Measurements from ENCODE around the gene POLDIP2. TPM values are rescaled to one million over a fixed set of nuclear protein-coding genes. Genes with fewer than 3 reads are reported as not detected.

The POLDIP2 gene
- total and polyA plus RNA-seq, 10 donors: 27.8 to 62.6 (median 47.6) TPM

DNA sequence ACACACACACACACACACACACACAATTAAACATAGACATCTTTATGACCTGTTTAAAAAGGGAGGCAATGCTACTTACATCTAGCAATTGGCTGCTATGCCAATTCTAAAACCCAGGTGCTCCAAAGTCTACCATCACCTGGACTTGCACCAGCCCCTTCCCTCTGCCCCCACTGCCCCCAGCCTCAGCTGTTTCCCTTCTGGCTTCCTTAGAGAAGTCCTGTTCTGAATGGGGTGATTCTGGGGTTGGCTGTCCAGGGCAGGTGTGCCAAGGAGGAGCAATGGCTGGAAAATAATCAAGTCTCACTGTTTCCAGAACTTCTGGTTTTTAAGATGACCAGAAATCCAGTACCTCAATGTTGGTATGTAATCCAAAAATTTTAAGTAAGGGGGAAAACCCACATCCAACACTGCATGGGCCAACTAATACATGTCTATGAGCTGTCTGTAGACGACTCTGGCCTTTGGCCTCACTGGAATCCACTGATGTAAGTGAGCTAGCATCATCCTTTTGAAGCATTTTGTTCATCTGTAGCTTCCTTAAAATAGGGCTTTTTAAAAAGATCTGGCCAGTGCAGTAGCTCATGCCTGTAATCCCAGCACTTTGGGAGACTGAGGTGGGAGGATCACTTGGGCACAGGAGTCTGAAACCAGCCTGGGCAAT is 24.1 kb downstream of the POLDIP2 start:
- DNase-seq: no peak
- Histone ChIP-seq H3K27me3 (replicated peaks in 1 of 7) (no peaks in the 10 kb centered on the region), H3K27ac (peak overlapping the region in 4 of 8 donors; percentile 95 to 97 (median 96)), H3K36me3 (peaks cover 4 to 45% (median 37%) of the 10 kb centered on the region in 6 donors), H3K4me3 (peak overlapping the region in 1 of 8 donors; percentile 83), H3K4me1 (peaks cover 20 to 60% (median 46%) of the 10 kb centered on the region in 6 donors), H3K9me3 (no peaks in the 10 kb centered on the region)
- intact Hi-C loops (cut with DNase I; ENCODE audit: low total_unique reads): no loop called here
- 68 to 89% (median 75%) methylated on average over 1 of the region's 1 CpG for WGBS, 5 donors
- TF ChIP-seq POLR2A (IDR thresholded peaks at IDR 0.05): no peak

DNA sequence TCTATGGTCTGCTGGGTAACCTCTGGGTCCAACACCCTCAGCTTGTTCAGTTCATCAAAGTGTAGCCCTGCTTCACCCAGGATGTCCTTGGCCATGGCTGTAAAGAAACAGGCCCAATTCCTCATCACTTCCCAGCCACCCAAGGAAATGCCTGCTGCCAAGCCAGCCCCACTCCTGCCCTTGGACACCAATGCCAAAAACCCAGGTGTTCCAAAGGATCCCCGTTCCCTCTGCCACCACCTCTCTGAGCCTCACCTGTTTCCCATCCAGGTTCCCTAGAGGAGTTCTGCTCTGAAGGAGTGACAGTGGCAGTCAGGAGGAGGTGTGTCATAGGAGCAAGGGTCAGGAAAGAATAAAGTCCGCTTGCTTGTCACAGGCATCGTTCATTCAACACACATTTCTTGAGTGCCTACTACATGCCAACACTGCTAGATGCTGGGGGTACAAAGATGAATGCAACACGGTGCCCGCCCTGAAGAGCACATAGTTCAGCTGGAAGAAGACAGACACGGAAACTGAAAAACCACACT is 25.4 kb downstream of the POLDIP2 start:
- no peaks in the 10 kb centered on the region for H3K9me3 ChIP-seq
- no peaks in the 10 kb centered on the region for H3K27me3 ChIP-seq (replicated peaks in 1 of 7)
- intact Hi-C loops (cut with DNase I; ENCODE audit: low total_unique reads): no loop called here
- no peak overlapping the region for H3K4me3 ChIP-seq
- no peak overlapping the region for H3K27ac ChIP-seq
- peaks cover 4 to 56% (median 44%) of the 10 kb centered on the region in 6 donors for H3K36me3 ChIP-seq
- peaks cover 20 to 47% (median 35%) of the 10 kb centered on the region in 6 donors for H3K4me1 ChIP-seq
- TF ChIP-seq POLR2A (IDR thresholded peaks at IDR 0.05) (no peak), POLR2AphosphoS5 (IDR thresholded peaks at IDR 0.05) (no peak)
- TF ChIP-seq, protein P1, sequence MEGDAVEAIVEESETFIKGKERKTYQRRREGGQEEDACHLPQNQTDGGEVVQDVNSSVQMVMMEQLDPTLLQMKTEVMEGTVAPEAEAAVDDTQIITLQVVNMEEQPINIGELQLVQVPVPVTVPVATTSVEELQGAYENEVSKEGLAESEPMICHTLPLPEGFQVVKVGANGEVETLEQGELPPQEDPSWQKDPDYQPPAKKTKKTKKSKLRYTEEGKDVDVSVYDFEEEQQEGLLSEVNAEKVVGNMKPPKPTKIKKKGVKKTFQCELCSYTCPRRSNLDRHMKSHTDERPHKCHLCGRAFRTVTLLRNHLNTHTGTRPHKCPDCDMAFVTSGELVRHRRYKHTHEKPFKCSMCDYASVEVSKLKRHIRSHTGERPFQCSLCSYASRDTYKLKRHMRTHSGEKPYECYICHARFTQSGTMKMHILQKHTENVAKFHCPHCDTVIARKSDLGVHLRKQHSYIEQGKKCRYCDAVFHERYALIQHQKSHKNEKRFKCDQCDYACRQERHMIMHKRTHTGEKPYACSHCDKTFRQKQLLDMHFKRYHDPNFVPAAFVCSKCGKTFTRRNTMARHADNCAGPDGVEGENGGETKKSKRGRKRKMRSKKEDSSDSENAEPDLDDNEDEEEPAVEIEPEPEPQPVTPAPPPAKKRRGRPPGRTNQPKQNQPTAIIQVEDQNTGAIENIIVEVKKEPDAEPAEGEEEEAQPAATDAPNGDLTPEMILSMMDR (IDR thresholded peaks at IDR 0.05 in 8 of 11, conservative IDR thresholded peaks at IDR 0.05 in 3 of 11): no peak
- DNase-seq: no peak
- 91 to 95% (median 93%) methylated on average over 6 of the region's 6 CpGs for WGBS, 5 donors

DNA sequence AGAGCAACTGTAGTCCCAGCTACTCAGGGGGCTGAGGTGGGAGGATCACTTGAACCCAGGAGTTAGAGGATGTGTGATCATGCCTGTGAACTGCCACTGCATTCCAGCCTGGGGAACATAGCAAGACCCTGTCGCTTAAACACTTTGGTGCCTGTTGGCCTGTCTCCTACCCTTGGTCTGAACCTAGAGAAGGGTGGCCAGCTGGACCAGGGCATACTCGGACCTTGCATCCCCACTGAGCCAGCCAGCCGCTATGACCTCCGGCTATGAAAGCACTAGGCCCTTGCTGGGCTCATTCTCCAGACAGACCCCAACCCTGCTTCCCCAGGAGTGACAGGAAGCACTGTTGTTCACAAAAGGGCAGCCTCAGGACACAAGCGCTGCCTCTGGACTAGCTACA is 26.7 kb downstream of the POLDIP2 start:
- no peaks in the 10 kb centered on the region for H3K27me3 ChIP-seq (replicated peaks in 1 of 7)
- no peak overlapping the region for H3K4me3 ChIP-seq
- H3K36me3 ChIP-seq: peaks cover 4 to 65% (median 48%) of the 10 kb centered on the region in 6 donors
- no peak for DNase-seq
- 91 to 99% (median 95%) methylated on average over 5 of the region's 5 CpGs for WGBS, 5 donors
- intact Hi-C loops (cut with DNase I; ENCODE audit: low total_unique reads): no loop called here
- H3K4me1 ChIP-seq: peaks cover 15 to 35% (median 23%) of the 10 kb centered on the region in 6 donors
- H3K9me3 ChIP-seq: no peaks in the 10 kb centered on the region
- TF ChIP-seq POLR2A (IDR thresholded peaks at IDR 0.05): no peak
- TF ChIP-seq, protein P1 (IDR thresholded peaks at IDR 0.05 in 8 of 11, conservative IDR thresholded peaks at IDR 0.05 in 3 of 11): no peak
- no peak for TF ChIP-seq POLR2AphosphoS5 (IDR thresholded peaks at IDR 0.05)
- no peak overlapping the region for H3K27ac ChIP-seq

DNA sequence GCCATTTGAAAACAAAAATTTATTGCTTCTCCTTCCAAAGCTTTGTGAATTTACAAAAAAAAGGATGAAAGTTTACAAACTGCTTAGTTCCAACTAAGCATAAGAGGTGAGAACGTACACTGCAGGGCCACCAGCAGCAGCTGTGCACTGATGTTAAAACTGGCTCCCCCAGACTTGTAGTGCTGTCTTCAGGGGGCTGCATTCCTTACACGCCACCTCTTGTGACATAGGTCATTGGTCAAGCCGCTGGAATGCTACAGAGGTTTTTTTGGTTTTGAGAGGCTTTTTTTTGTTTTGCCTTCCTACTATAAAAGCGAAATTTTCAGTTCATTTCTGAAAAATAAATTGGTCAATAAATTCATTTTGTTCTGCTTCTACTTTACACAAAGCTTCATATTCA is 29.0 kb downstream of the POLDIP2 start:
- no peak overlapping the region for H3K4me3 ChIP-seq
- no peaks in the 10 kb centered on the region for H3K27me3 ChIP-seq (replicated peaks in 1 of 7)
- intact Hi-C loops (cut with DNase I; ENCODE audit: low total_unique reads): no loop called here
- H3K4me1 ChIP-seq: peaks cover 2 to 34% (median 8%) of the 10 kb centered on the region in 6 donors
- 71 to 88% (median 81%) methylated on average over 4 of the region's 4 CpGs for WGBS, 5 donors
- H3K9me3 ChIP-seq: no peaks in the 10 kb centered on the region
- TF ChIP-seq POLR2AphosphoS5 (IDR thresholded peaks at IDR 0.05): no peak
- no peak for TF ChIP-seq POLR2A (IDR thresholded peaks at IDR 0.05)
- TF ChIP-seq, protein P1 (IDR thresholded peaks at IDR 0.05 in 8 of 11, conservative IDR thresholded peaks at IDR 0.05 in 3 of 11): no peak
- no peak overlapping the region for H3K27ac ChIP-seq
- H3K36me3 ChIP-seq: peaks cover 4 to 65% (median 48%) of the 10 kb centered on the region in 6 donors
- no peak for DNase-seq

Measured in spleen (tissue), 11 donors.